Prostate gland (tissue), 2 donors: Measurements from ENCODE around the gene ADIPOR2. TPM values are rescaled to one million over a fixed set of nuclear protein-coding genes. Genes with fewer than 3 reads are reported as not detected.

Experiments
- DNase-seq: peaks from one replicate; pipeline ENCODE4 v3.0.0-alpha.2; 2019; ENCODE audit warnings: low spot score
- H3K27ac ChIP-seq, 2 donors: fragments of 200-600 bp; sonication (generic); 2 replicates each; pipeline ENCODE4 v1.5.1; 2017 to 2019
- H3K27me3 ChIP-seq: fragments of 200-600 bp; sonication (generic); replicated peaks from 2 replicates; pipeline ENCODE4 v1.5.1; 2019; ENCODE audit not compliant: insufficient read depth
- H3K36me3 ChIP-seq, 2 donors: fragments of 200-600 bp; sonication (generic); 1 replicate in 1 of 2; 2 replicates in 1 of 2; pipeline versions ENCODE4 v1.5.1 to v1.8.1; 2017 to 2019
- H3K4me1 ChIP-seq: fragments of 200-600 bp; sonication (generic); replicated peaks from 2 replicates; pipeline ENCODE4 v1.5.1; 2019
- H3K4me3 ChIP-seq, 2 donors: fragments of 200-600 bp; sonication (generic); 2 replicates each; pipeline ENCODE4 v1.5.1; 2017 to 2019
- H3K9me3 ChIP-seq: fragments of 200-600 bp; sonication (generic); 2 replicates; pipeline ENCODE4 v1.5.1; 2017
- POLR2A ChIP-seq: fragments of 450-650 bp; IDR thresholded peaks from one replicate; pipeline ENCODE4 v1.6.1; 2016; ENCODE audit warnings: antibody characterized with exemption, mild to moderate bottlenecking
- POLR2AphosphoS5 ChIP-seq: sonication (generic); formaldehyde crosslinking; IDR thresholded peaks from one replicate; pipeline ENCODE4 v1.6.1; 2017; ENCODE audit warnings: antibody characterized with exemption
- WGBS: methylation state at CpG from one replicate; pipeline ENCODE4 v1.1.5; 2018; 5-methylcytosine and 5-hydroxymethylcytosine counted together
- intact Hi-C: fragments of 100-400 bp; cut with DNase I; formaldehyde crosslinking; loops from one replicate; pipeline ENCODE4 v1.14.2; 2022
- total RNA-seq, 2 donors: library from RNA; depleted of rRNA; stranded (reverse); fragments of >200 nt; gene quantifications; one replicate each; pipeline ENCODE4 v1.1.0, GENCODE V29; 2016
- TF ChIP-seq, protein P1 (sequence below), 4 experiments: fragments of 200-600 bp in 2 of 4; fragments of 450-650 bp in 2 of 4; sonication (generic) in 2 of 4; IDR thresholded peaks; 1 replicate in 3 of 4; 2 replicates in 1 of 4; pipeline ENCODE4 v1.5.1; 2016 to 2019; ENCODE audit warnings: antibody characterized with exemption in 4 of 4, mild to moderate bottlenecking in 2 of 4, moderate library complexity in 2 of 4

ADIPOR2 gene
- total RNA-seq, 2 donors from 2014 or later = 23.7 to 46.2 TPM

- peaks cover 5% of the 10 kb centered on the region for H3K4me1 ChIP-seq
- TF ChIP-seq POLR2AphosphoS5 (no peak), POLR2A (no peak)
- TF ChIP-seq, protein P1, sequence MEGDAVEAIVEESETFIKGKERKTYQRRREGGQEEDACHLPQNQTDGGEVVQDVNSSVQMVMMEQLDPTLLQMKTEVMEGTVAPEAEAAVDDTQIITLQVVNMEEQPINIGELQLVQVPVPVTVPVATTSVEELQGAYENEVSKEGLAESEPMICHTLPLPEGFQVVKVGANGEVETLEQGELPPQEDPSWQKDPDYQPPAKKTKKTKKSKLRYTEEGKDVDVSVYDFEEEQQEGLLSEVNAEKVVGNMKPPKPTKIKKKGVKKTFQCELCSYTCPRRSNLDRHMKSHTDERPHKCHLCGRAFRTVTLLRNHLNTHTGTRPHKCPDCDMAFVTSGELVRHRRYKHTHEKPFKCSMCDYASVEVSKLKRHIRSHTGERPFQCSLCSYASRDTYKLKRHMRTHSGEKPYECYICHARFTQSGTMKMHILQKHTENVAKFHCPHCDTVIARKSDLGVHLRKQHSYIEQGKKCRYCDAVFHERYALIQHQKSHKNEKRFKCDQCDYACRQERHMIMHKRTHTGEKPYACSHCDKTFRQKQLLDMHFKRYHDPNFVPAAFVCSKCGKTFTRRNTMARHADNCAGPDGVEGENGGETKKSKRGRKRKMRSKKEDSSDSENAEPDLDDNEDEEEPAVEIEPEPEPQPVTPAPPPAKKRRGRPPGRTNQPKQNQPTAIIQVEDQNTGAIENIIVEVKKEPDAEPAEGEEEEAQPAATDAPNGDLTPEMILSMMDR (IDR thresholded peaks at IDR 0.05) = no peak
- 86% methylated on average over 6 of the region's 6 CpGs for WGBS
- H3K36me3 ChIP-seq = no peaks in the 10 kb centered on the region
- H3K27ac ChIP-seq = no peak overlapping the region
- H3K9me3 ChIP-seq = no peaks in the 10 kb centered on the region
- H3K4me3 ChIP-seq = no peak overlapping the region
- intact Hi-C loops = loop anchor here (5.0 kb wide), 3 partner anchors 254 to 784 kb away; partner anchors contain the start of gene CACNA1C
- no peak for DNase-seq
- no peaks in the 10 kb centered on the region for H3K27me3 ChIP-seq
Measured at GRCh38 chr12:1798641-1799020, 107.8 kb downstream of the ADIPOR2 start.

GRCh38 chr12:1799051-1799881 lies 108.4 kb downstream of the ADIPOR2 start:
- Histone ChIP-seq H3K27me3 (no peaks in the 10 kb centered on the region), H3K4me1 (peaks cover 5% of the 10 kb centered on the region), H3K27ac (no peak overlapping the region), H3K9me3 (no peaks in the 10 kb centered on the region), H3K36me3 (no peaks in the 10 kb centered on the region), H3K4me3 (no peak overlapping the region)
- DNase-seq = no peak
- no peak for TF ChIP-seq POLR2AphosphoS5
- TF ChIP-seq POLR2A = no peak
- TF ChIP-seq, protein P1 (IDR thresholded peaks at IDR 0.05) = no peak
- 87% methylated on average over 21 of the region's 21 CpGs for WGBS
- intact Hi-C loops = loop anchor here (5.0 kb wide), 3 partner anchors 253 to 783 kb away; partner anchors contain the start of gene CACNA1C

DNA sequence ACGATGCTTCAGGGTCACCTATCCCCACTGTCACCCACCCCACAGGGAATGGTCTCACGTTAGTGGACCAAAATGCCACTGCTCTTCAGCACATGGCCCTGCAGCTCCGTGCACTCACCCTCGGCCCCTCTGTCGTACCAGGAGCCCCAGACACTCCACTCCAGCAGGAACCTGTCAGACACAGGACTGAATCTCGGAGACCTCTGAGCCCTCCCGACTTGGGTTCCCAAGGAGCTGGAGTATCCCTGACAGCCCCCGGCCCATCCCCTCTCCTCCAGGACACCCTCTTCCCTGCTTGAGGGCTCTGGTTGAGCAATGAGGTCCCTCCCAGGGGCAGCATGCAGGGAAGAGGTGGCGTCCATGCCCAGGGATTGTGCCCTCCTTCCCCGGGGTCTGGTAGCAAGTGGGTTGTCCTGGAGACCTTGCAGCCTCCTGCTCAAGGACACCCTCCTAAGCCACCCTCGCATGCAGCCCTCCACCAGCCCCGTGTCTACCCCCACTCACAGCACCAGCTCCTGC lies 109.1 kb downstream of the ADIPOR2 start:
- no peak for DNase-seq
- intact Hi-C loops = loop anchor here (5.0 kb wide), 3 partner anchors 252 to 782 kb away; partner anchors contain the start of gene CACNA1C
- Histone ChIP-seq H3K27ac (no peak overlapping the region), H3K9me3 (no peaks in the 10 kb centered on the region), H3K4me3 (no peak overlapping the region), H3K27me3 (no peaks in the 10 kb centered on the region), H3K4me1 (peaks cover 5% of the 10 kb centered on the region), H3K36me3 (no peaks in the 10 kb centered on the region)
- no peak for TF ChIP-seq POLR2AphosphoS5
- TF ChIP-seq, protein P1 (IDR thresholded peaks at IDR 0.05) = no peak
- no peak for TF ChIP-seq POLR2A
- 80% methylated on average over 12 of the region's 12 CpGs for WGBS

- 79% methylated on average over 13 of the region's 14 CpGs for WGBS
- Histone ChIP-seq H3K27me3 (no peaks in the 10 kb centered on the region), H3K36me3 (no peaks in the 10 kb centered on the region), H3K27ac (no peak overlapping the region), H3K4me3 (no peak overlapping the region), H3K9me3 (no peaks in the 10 kb centered on the region), H3K4me1 (peaks cover 5% of the 10 kb centered on the region)
- TF ChIP-seq, protein P1 (IDR thresholded peaks at IDR 0.05) = peak in 1 of 4 experiments; percentile 51
- no peak for TF ChIP-seq POLR2AphosphoS5
- no peak for TF ChIP-seq POLR2A
- DNase-seq = no peak
- intact Hi-C loops = no loop called here
Measured at GRCh38 chr12:1800401-1801302, 109.8 kb downstream of the ADIPOR2 start.
